ENCODE measurements around the gene TNPO2. TPM values are rescaled to one million over a fixed set of nuclear protein-coding genes. Genes with fewer than 3 reads are reported as not detected.

TNPO2 gene
- total and polyA plus RNA-seq, 2 of the 13 experiments (the other 11 are each of a cell fraction or from before 2014, with no cell fraction given): 31.7 to 61.0 TPM

GRCh38 chr19:12666265-12667048, 57.3 kb downstream of the TNPO2 start, which contains the start of the genes MAN2B1 and WDR83 (continued):
- TF ChIP-seq UBTF (CRISPR knock-in tag; IDR thresholded peaks at IDR 0.05) (peak; percentile 14; the same call in 1 of the 2 replicates), RFX1 (IDR thresholded peaks at IDR 0.05) (no peak), LBX2 (CRISPR knock-in tag; IDR thresholded peaks at IDR 0.05; ENCODE audit: borderline replicate concordance) (no peak), ZBTB7B (CRISPR knock-in tag; IDR thresholded peaks at IDR 0.05) (peak; percentile 51; the same call in 1 of the 2 replicates), ZNF724P (CRISPR knock-in tag; IDR thresholded peaks at IDR 0.05; ENCODE audit: borderline replicate concordance) (no peak), STAG1 (CRISPR knock-in tag; IDR thresholded peaks at IDR 0.05) (no peak), ZNF609 (CRISPR knock-in tag; IDR thresholded peaks at IDR 0.05; ENCODE audit: borderline replicate concordance) (no peak), RAD21 (CRISPR knock-in tag; IDR thresholded peaks at IDR 0.05) (no peak), MBD4 (IDR thresholded peaks at IDR 0.05; ENCODE audit: borderline replicate concordance, low read length) (no peak), ZNF275 (CRISPR knock-in tag; IDR thresholded peaks at IDR 0.05; ENCODE audit: borderline replicate concordance) (0 out of 2 replicates have a peak, but pooled peaks have one; percentile 39), HNRNPUL1 (IDR thresholded peaks at IDR 0.05; ENCODE audit: low read depth, low read length) (no peak), ZNF414 (CRISPR knock-in tag; IDR thresholded peaks at IDR 0.05) (no peak), GATA4 (IDR thresholded peaks at IDR 0.05; ENCODE audit: borderline replicate concordance, low read depth) (no peak), GATAD2A (CRISPR knock-in tag; IDR thresholded peaks at IDR 0.05) (no peak), HMG20B (CRISPR knock-in tag; conservative IDR thresholded peaks at IDR 0.05) (no peak), ZFP91 (CRISPR knock-in tag; IDR thresholded peaks at IDR 0.05; ENCODE audit: borderline replicate concordance) (peak; percentile 39; the same call in 1 of the 2 replicates), SRSF4 (IDR thresholded peaks at IDR 0.05; ENCODE audit: low read depth, low read length, poor library complexity, severe bottlenecking) (no peak)
